Measurements from ENCODE around the gene CLEC18A.
"Not testable (repeated sequence)": the region's sequence is repeated elsewhere in the genome, so short reads cannot be mapped to it uniquely, and the experiment has no call there.

DNA sequence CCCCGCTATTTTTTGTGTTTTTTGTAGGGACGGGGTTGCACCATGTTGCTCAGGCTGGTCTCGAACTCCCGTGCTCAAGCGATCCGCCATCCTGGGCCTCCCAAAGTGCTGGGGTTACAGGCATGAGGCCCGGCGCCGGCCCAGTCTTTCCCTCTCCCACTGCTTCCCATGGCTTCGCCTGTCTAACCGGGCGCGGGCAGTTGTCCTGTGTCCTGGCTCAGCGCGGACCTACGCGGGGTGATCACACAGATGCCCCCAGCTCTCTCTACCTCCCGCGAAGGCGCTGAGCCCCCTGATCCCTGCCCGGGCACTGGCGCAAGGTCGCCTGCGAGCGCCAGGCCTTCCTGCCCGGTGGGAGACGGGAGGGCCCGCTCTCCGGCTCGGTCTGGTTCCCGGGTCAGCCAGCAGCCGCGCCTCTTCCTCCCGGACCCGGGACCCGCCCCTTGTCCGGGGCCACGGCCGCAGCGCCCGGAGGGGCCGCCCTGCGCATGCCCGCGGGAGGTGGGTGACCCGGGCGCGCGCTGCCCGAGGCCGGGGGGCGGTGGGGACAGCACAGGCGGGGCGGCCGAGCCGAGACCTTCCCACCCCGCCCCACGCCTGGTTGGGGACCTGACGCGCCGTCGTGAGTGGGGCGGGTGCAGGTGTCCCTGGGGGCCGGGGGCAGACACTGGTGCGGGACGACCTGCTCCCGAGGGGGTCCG is 14.0 kb downstream of the CLEC18A start:
- TF ChIP-seq CTCF, POLR2A (IDR thresholded peaks at IDR 0.05): not testable (repeated sequence)

Measured in testis (tissue), 2 donors.